ENCODE measurements around the gene LRRTM4. TPM values are rescaled to one million over a fixed set of nuclear protein-coding genes. Genes with fewer than 3 reads are reported as not detected.

Gene LRRTM4
- total and polyA plus RNA-seq, 2 of the 13 experiments (the other 11 are each of a cell fraction or from before 2014, with no cell fraction given) = 1.2 TPM

DNA sequence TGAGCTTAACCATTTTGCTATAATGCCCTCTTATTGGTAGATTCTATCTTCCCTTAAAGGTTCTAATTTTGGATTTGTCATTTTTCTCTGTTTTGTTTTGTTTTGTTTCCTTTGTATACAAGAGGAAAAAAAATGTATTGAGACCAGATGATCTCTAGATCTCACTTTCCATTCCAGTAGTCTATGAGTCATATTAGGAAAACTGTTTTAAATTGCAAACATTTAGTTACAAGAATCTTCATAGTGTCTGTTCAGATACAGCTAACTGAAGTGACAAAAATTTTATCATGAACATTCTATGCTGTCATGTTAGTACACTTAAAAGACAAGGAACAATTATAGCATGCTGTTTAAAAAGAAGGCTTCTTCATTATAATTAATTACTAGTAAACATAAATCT lies 322.8 kb downstream of the LRRTM4 start:
- CTCF ChIA-PET (ENCODE audit: low intra/inter-chr PET ratio, low total read pairs) = no interaction called here
- DNase-seq (ENCODE audit: low spot score) = no peak
- Histone ChIP-seq H3K4me3 (replicated peaks in 1 of 3; ENCODE audit: insufficient read depth in 1 of 3, low read depth in 2 of 3, low read length in 3 of 3) (no peak overlapping the region), H2AFZ (ENCODE audit: low read length) (no peak overlapping the region), H3K79me2 (ENCODE audit: insufficient read depth, low read length) (no peaks in the 10 kb centered on the region), H3K9me3 (ENCODE audit: low read length) (no peaks in the 10 kb centered on the region), H3K36me3 (replicated peaks in 1 of 2; ENCODE audit: control insufficient read depth in 1 of 2, insufficient read depth in 2 of 2, low read length in 2 of 2) (no peaks in the 10 kb centered on the region), H3K27me3 (ENCODE audit: control insufficient read depth in 1 of 2, insufficient read depth in 2 of 2, low read length in 2 of 2) (no peaks in the 10 kb centered on the region), H3K9ac (ENCODE audit: insufficient read depth, low read depth, low read length) (no peak overlapping the region), H3K4me1 (ENCODE audit: insufficient read depth, low read length) (no peaks in the 10 kb centered on the region), H3K4me2 (ENCODE audit: low read depth, low read length) (no peak overlapping the region), H4K20me1 (ENCODE audit: insufficient read depth, low read length) (no peaks in the 10 kb centered on the region), H3K27ac (ENCODE audit: extremely low read length, insufficient read depth, low read length) (no peak overlapping the region)
- no peak for ATAC-seq
- no TSS peak for BruUV-seq (replicated peaks)
- intact Hi-C loops (cut with micrococcal nuclease; ENCODE audit: unreplicated experiment) (no loop called here), in situ Hi-C loops (cut with HindIII; ENCODE audit: extremely low pct_ligation_motif_present, low pct_unique_long_range_greater_than_20kb) (no loop called here)
- FAIRE-seq = no peak
- POLR2A ChIA-PET = no interaction called here
- TF ChIP-seq ZNF782 (CRISPR knock-in tag; IDR thresholded peaks at IDR 0.05; ENCODE audit: borderline replicate concordance) (no peak), IRF2 (CRISPR knock-in tag; IDR thresholded peaks at IDR 0.05) (no peak), RCOR2 (CRISPR knock-in tag; IDR thresholded peaks at IDR 0.05) (no peak), CBFB (CRISPR knock-in tag; IDR thresholded peaks at IDR 0.05) (no peak), GABPA (IDR thresholded peaks at IDR 0.05; ENCODE audit: low read depth, low read length) (no peak), GABPA (CRISPR knock-in tag; IDR thresholded peaks at IDR 0.05; ENCODE audit: low read depth) (no peak), KAT8 (CRISPR knock-in tag; IDR thresholded peaks at IDR 0.05) (no peak), PAX8 (CRISPR knock-in tag; IDR thresholded peaks at IDR 0.05; ENCODE audit: borderline replicate concordance) (no peak), ARHGAP35 (CRISPR knock-in tag; IDR thresholded peaks at IDR 0.05; ENCODE audit: borderline replicate concordance) (no peak)
- TF ChIP-seq, protein P1, sequence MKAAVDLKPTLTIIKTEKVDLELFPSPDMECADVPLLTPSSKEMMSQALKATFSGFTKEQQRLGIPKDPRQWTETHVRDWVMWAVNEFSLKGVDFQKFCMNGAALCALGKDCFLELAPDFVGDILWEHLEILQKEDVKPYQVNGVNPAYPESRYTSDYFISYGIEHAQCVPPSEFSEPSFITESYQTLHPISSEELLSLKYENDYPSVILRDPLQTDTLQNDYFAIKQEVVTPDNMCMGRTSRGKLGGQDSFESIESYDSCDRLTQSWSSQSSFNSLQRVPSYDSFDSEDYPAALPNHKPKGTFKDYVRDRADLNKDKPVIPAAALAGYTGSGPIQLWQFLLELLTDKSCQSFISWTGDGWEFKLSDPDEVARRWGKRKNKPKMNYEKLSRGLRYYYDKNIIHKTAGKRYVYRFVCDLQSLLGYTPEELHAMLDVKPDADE (CRISPR knock-in tag; IDR thresholded peaks at IDR 0.05) = no peak
- TF ChIP-seq, protein P2, sequence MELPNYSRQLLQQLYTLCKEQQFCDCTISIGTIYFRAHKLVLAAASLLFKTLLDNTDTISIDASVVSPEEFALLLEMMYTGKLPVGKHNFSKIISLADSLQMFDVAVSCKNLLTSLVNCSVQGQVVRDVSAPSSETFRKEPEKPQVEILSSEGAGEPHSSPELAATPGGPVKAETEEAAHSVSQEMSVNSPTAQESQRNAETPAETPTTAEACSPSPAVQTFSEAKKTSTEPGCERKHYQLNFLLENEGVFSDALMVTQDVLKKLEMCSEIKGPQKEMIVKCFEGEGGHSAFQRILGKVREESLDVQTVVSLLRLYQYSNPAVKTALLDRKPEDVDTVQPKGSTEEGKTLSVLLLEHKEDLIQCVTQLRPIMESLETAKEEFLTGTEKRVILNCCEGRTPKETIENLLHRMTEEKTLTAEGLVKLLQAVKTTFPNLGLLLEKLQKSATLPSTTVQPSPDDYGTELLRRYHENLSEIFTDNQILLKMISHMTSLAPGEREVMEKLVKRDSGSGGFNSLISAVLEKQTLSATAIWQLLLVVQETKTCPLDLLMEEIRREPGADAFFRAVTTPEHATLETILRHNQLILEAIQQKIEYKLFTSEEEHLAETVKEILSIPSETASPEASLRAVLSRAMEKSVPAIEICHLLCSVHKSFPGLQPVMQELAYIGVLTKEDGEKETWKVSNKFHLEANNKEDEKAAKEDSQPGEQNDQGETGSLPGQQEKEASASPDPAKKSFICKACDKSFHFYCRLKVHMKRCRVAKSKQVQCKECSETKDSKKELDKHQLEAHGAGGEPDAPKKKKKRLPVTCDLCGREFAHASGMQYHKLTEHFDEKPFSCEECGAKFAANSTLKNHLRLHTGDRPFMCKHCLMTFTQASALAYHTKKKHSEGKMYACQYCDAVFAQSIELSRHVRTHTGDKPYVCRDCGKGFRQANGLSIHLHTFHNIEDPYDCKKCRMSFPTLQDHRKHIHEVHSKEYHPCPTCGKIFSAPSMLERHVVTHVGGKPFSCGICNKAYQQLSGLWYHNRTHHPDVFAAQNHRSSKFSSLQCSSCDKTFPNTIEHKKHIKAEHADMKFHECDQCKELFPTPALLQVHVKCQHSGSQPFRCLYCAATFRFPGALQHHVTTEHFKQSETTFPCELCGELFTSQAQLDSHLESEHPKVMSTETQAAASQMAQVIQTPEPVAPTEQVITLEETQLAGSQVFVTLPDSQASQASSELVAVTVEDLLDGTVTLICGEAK (IDR thresholded peaks at IDR 0.05) = no peak
- TF ChIP-seq, protein P2 (CRISPR knock-in tag; IDR thresholded peaks at IDR 0.05) = no peak
- TF ChIP-seq, protein P3, sequence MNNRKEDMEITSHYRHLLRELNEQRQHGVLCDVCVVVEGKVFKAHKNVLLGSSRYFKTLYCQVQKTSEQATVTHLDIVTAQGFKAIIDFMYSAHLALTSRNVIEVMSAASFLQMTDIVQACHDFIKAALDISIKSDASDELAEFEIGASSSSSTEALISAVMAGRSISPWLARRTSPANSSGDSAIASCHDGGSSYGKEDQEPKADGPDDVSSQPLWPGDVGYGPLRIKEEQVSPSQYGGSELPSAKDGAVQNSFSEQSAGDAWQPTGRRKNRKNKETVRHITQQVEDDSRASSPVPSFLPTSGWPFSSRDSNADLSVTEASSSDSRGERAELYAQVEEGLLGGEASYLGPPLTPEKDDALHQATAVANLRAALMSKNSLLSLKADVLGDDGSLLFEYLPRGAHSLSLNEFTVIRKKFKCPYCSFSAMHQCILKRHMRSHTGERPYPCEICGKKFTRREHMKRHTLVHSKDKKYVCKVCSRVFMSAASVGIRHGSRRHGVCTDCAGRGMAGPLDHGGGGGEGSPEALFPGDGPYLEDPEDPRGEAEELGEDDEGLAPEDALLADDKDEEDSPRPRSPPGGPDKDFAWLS (CRISPR knock-in tag; IDR thresholded peaks at IDR 0.05; ENCODE audit: borderline replicate concordance) = no peak
